ENCODE data around the gene TLNRD1. TPM values are rescaled to one million over a fixed set of nuclear protein-coding genes. Genes with fewer than 3 reads are reported as not detected.
A peak's percentile ranks its signal among the peaks of the same experiment; 100 is the strongest.

TLNRD1 gene
- total and polyA plus RNA-seq, 12 donors = 4.3 to 19.4 (median 6.3) TPM

- 98 to 100% methylated on average over 1 of the region's 1 CpG for WGBS, 2 donors
- no peak for TF ChIP-seq CTCF (IDR thresholded peaks at IDR 0.05)
Measured at GRCh38 chr15:80997692-80998091, 3.0 kb upstream of the TLNRD1 start.

GRCh38 chr15:80998251-80998650, 2.5 kb upstream of the TLNRD1 start:
- ATAC-seq (no peak), DNase-seq (no peak)
- H3K9me3 ChIP-seq = peaks cover 0 to 4% (median 0%) of the 10 kb centered on the region in 11 donors
- WGBS, 2 donors = 83% methylated on average over 1 of the region's 1 CpG
- H3K27ac ChIP-seq = peak overlapping the region in 7 of 10 donors; percentile 36 to 100 (median 45)
- H3K36me3 ChIP-seq = peaks cover 0 to 10% (median 0%) of the 10 kb centered on the region in 9 donors
- H3K4me3 ChIP-seq = no peak overlapping the region
- TF ChIP-seq CTCF (IDR thresholded peaks at IDR 0.05) = no peak
- peaks cover 0 to 31% (median 18%) of the 10 kb centered on the region in 9 donors for H3K4me1 ChIP-seq
- no peaks in the 10 kb centered on the region for H3K27me3 ChIP-seq
- intact Hi-C loops (cut with DNase I) = loop anchor here in 4 of 10 donors (5.0 kb wide), 1 partner anchor 269 kb away; no protein-coding TSS in a partner anchor

More at GRCh38 chr15:80997692-80998091, 3.0 kb upstream of the TLNRD1 start:
- DNase-seq = no peak
- no peaks in the 10 kb centered on the region for H3K27me3 ChIP-seq
- no peak overlapping the region for H3K4me3 ChIP-seq
- H3K9me3 ChIP-seq = peaks cover 0 to 4% (median 0%) of the 10 kb centered on the region in 11 donors
- intact Hi-C loops (cut with DNase I) = loop anchor here in 4 of 10 donors (5.0 kb wide), 1 partner anchor 270 kb away; no protein-coding TSS in a partner anchor
- peaks cover 0 to 26% (median 12%) of the 10 kb centered on the region in 9 donors for H3K4me1 ChIP-seq
- peak overlapping the region in 2 of 10 donors; percentile 63 to 100 for H3K27ac ChIP-seq
- peaks cover 0 to 5% (median 0%) of the 10 kb centered on the region in 9 donors for H3K36me3 ChIP-seq
- no peak for ATAC-seq

- Histone ChIP-seq H3K27ac (peak overlapping the region in 9 of 10 donors; percentile 93 to 100 (median 99)), H3K4me1 (peaks cover 0 to 45% (median 32%) of the 10 kb centered on the region in 9 donors), H3K9me3 (peaks cover 0 to 4% (median 0%) of the 10 kb centered on the region in 11 donors), H3K4me3 (peak overlapping the region in 9 of 10 donors; percentile 76 to 98 (median 88)), H3K27me3 (no peaks in the 10 kb centered on the region), H3K36me3 (peaks cover 0 to 24% (median 0%) of the 10 kb centered on the region in 9 donors)
- ATAC-seq (no peak), DNase-seq (no peak)
- WGBS, 2 donors = 58 to 67% methylated on average over 13 of the region's 13 CpGs
- intact Hi-C loops (cut with DNase I) = loop anchor here in 9 of 10 donors (1.0 to 10.0 kb wide), 6 partner anchors 9 to 268 kb away; no protein-coding TSS in a partner anchor
- no peak for TF ChIP-seq CTCF (IDR thresholded peaks at IDR 0.05)
Measured at GRCh38 chr15:80999623-81000036, 1.1 kb upstream of the TLNRD1 start.

- TF ChIP-seq CTCF (IDR thresholded peaks at IDR 0.05) = peak in 1 of 9 donors; percentile 5
- intact Hi-C loops (cut with DNase I) = loop anchor here in 8 of 10 donors (1.0 to 10.0 kb wide), 5 partner anchors 10 to 105 kb away; no protein-coding TSS in a partner anchor
- H3K27me3 ChIP-seq = no peaks in the 10 kb centered on the region
- WGBS, 2 donors = 9 to 10% methylated on average over 21 of the region's 21 CpGs
- no peak for DNase-seq
- H3K4me1 ChIP-seq = peaks cover 0 to 51% (median 37%) of the 10 kb centered on the region in 9 donors
- H3K4me3 ChIP-seq = peak overlapping the region; percentile 34 to 98 (median 88)
- peak overlapping the region; percentile 93 to 100 (median 99) for H3K27ac ChIP-seq
- peaks cover 0 to 4% (median 0%) of the 10 kb centered on the region in 11 donors for H3K9me3 ChIP-seq
- peak in 5 of 8 donors; percentile 0 to 11 (median 4) for ATAC-seq
- peaks cover 0 to 30% (median 0%) of the 10 kb centered on the region in 9 donors for H3K36me3 ChIP-seq
Measured at GRCh38 chr15:81000144-81000623, 539 bp upstream of the TLNRD1 start.
